ENCODE results near the gene HOXD4.

GRCh38 chr2:176146101-176146500, 5.2 kb upstream of the HOXD4 start:
- TF ChIP-seq EP300 (IDR thresholded peaks at IDR 0.05) = no peak
- TF ChIP-seq POLR2A (IDR thresholded peaks at IDR 0.05; ENCODE audit: low read length) = no peak
- TF ChIP-seq USF2 (IDR thresholded peaks at IDR 0.05) = no peak
- TF ChIP-seq CTCF (IDR thresholded peaks at IDR 0.05) = no peak
- TF ChIP-seq POLR2AphosphoS2 (conservative IDR thresholded peaks at IDR 0.05; ENCODE audit: low read length) = no peak
- no peak for TF ChIP-seq ELK1 (IDR thresholded peaks at IDR 0.05; ENCODE audit: low read depth, low read length)
